ENCODE data around the gene PARP1. TPM values are rescaled to one million over a fixed set of nuclear protein-coding genes. Genes with fewer than 3 reads are reported as not detected.
A peak's percentile ranks its signal among the peaks of the same experiment; 100 is the strongest.

PARP1 gene
- polyA plus RNA-seq, 3 donors, result 17.7 to 30.0 (median 23.3) TPM

DNA sequence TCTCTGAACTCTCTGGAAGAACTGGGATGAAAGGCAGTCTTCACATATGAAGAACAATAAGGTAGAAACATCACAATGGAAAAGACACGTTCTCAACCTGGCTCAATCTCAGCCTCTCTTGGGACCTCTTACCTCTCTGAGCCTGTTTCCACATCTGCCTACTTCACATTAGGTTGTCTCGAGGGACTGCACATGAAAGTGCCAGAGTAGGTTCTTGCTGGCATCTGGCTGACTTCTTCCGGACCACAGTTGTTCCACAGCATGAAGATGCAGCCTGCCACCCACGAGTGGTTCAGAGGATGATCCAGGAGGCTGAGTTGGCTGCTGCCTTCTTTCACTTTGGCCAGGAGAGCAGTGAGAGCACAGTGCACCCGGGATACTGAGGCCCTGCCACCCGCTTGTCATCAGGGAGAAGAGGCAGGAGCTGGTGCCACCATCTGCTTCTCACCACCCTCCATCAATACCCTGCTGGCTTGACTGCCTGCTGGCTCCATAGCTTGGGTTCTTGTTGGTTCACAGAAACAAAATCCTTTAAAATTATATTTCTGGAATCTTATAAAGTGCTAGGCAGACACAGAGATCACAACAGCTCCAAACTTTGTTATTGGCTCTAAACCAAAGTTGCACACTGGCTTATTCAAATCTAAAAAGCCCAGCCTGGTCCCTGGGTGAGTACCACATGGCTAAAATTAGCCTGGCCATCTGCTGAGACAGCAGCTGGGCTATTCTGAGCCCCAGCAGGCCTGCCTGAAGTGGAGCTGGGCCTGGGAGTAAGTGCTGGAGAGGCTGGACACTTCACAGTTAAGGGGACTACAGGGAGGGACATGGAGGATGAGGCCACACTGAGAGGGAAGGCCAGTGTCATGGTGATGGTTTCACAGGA, 52.0 kb downstream of the PARP1 start:
- H3K4me1 ChIP-seq (ENCODE audit: control insufficient read depth in 1 of 2, insufficient read depth in 2 of 2, low read length in 2 of 2), result no peaks in the 10 kb centered on the region
- H3K9me3 ChIP-seq (replicated peaks in 1 of 2; ENCODE audit: control insufficient read depth in 1 of 2, insufficient read depth in 1 of 2, low read length in 2 of 2), result no peaks in the 10 kb centered on the region
- H3K36me3 Mint-ChIP-seq, result peaks cover 35 to 39% of the 10 kb centered on the region in 2 donors
- DNase-seq, result no peak
- TF ChIP-seq, protein P1, sequence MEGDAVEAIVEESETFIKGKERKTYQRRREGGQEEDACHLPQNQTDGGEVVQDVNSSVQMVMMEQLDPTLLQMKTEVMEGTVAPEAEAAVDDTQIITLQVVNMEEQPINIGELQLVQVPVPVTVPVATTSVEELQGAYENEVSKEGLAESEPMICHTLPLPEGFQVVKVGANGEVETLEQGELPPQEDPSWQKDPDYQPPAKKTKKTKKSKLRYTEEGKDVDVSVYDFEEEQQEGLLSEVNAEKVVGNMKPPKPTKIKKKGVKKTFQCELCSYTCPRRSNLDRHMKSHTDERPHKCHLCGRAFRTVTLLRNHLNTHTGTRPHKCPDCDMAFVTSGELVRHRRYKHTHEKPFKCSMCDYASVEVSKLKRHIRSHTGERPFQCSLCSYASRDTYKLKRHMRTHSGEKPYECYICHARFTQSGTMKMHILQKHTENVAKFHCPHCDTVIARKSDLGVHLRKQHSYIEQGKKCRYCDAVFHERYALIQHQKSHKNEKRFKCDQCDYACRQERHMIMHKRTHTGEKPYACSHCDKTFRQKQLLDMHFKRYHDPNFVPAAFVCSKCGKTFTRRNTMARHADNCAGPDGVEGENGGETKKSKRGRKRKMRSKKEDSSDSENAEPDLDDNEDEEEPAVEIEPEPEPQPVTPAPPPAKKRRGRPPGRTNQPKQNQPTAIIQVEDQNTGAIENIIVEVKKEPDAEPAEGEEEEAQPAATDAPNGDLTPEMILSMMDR (IDR thresholded peaks at IDR 0.05), result no peak
- H3K36me3 ChIP-seq (replicated peaks in 1 of 2; ENCODE audit: control insufficient read depth in 1 of 2, insufficient read depth in 2 of 2, low read length in 2 of 2), result peaks cover 24 to 55% of the 10 kb centered on the region in 2 donors
- intact Hi-C loops (cut with micrococcal nuclease), result no loop called here
- no peaks in the 10 kb centered on the region for H4K20me1 ChIP-seq (ENCODE audit: insufficient read depth, low read length)
- H3K27ac Mint-ChIP-seq, result peak overlapping the region in 3 of 7 donors; percentile 27 to 62 (median 36)
- H3K27me3 Mint-ChIP-seq (ENCODE audit: low read depth in 3 of 3), result no peaks in the 10 kb centered on the region
- H3K79me2 ChIP-seq (ENCODE audit: insufficient read depth, low read length), result no peaks in the 10 kb centered on the region
- H3K27me3 ChIP-seq (ENCODE audit: control insufficient read depth in 2 of 2, insufficient read depth in 2 of 2, low read length in 2 of 2), result no peaks in the 10 kb centered on the region
- no peak overlapping the region for H3K27ac ChIP-seq (ENCODE audit: low read depth in 1 of 2, low read length in 2 of 2)
- no peak overlapping the region for H3K4me2 ChIP-seq (replicated peaks; ENCODE audit: extremely low read depth, low read length, poor library complexity, severe bottlenecking)
- no peak overlapping the region for H2AFZ ChIP-seq (ENCODE audit: insufficient read depth, low read depth, low read length, poor library complexity, severe bottlenecking)
- 90% methylated on average over 6 of the region's 6 CpGs for WGBS (ENCODE audit: insufficient coverage)
- no peak overlapping the region for H3K4me3 ChIP-seq (replicated peaks in 1 of 3; ENCODE audit: low read depth in 2 of 3, low read length in 3 of 3)
- H3K4me1 Mint-ChIP-seq, result peaks cover 3% of the 10 kb centered on the region
- H3K9me3 Mint-ChIP-seq, result no peaks in the 10 kb centered on the region
- H3K9ac ChIP-seq (ENCODE audit: insufficient read depth, low read length, poor library complexity, severe bottlenecking), result no peak overlapping the region
- H3K4me3 Mint-ChIP-seq, result no peak overlapping the region

DNA sequence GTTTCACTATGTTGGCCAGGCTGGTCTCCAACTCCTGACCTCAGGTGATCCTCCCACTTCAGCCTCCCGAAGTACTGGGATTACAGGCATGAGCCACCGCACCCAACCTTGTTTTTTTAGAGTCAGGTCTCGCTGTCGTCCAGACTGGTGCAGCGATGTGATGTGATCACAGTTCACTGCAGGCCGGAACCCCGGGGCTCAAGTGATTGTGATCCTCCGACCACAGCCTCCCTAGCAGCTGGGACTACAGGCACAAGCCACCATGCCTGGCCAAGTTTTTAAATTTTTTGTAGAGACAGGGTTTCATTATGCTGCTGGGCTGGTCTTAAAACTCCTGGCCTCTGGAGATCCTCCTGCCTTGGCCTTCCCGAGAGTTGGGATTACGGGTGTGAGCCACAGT, 52.9 kb downstream of the PARP1 start:
- H3K36me3 ChIP-seq (replicated peaks in 1 of 2; ENCODE audit: control insufficient read depth in 1 of 2, insufficient read depth in 2 of 2, low read length in 2 of 2), result peaks cover 17 to 46% of the 10 kb centered on the region in 2 donors
- H3K9me3 ChIP-seq (replicated peaks in 1 of 2; ENCODE audit: control insufficient read depth in 1 of 2, insufficient read depth in 1 of 2, low read length in 2 of 2), result no peaks in the 10 kb centered on the region
- H4K20me1 ChIP-seq (ENCODE audit: insufficient read depth, low read length), result no peaks in the 10 kb centered on the region
- H3K27ac Mint-ChIP-seq, result peak overlapping the region in 1 of 7 donors; percentile 77
- no peak overlapping the region for H3K9ac ChIP-seq (ENCODE audit: insufficient read depth, low read length, poor library complexity, severe bottlenecking)
- no peak overlapping the region for H3K4me2 ChIP-seq (replicated peaks; ENCODE audit: extremely low read depth, low read length, poor library complexity, severe bottlenecking)
- H3K4me1 Mint-ChIP-seq, result peaks cover 11% of the 10 kb centered on the region
- no peaks in the 10 kb centered on the region for H3K9me3 Mint-ChIP-seq
- no peak overlapping the region for H3K27ac ChIP-seq (ENCODE audit: low read depth in 1 of 2, low read length in 2 of 2)
- H2AFZ ChIP-seq (ENCODE audit: insufficient read depth, low read depth, low read length, poor library complexity, severe bottlenecking), result no peak overlapping the region
- no peak for DNase-seq
- peaks cover 27 to 30% of the 10 kb centered on the region in 2 donors for H3K36me3 Mint-ChIP-seq
- WGBS (ENCODE audit: insufficient coverage), result 100% methylated on average over 10 of the region's 10 CpGs
- intact Hi-C loops (cut with micrococcal nuclease), result no loop called here
- H3K27me3 Mint-ChIP-seq (ENCODE audit: low read depth in 3 of 3), result no peaks in the 10 kb centered on the region
- TF ChIP-seq, protein P1 (IDR thresholded peaks at IDR 0.05), result no peak
- H3K4me1 ChIP-seq (ENCODE audit: control insufficient read depth in 1 of 2, insufficient read depth in 2 of 2, low read length in 2 of 2), result peaks cover 3 to 5% of the 10 kb centered on the region in 2 donors
- no peak overlapping the region for H3K4me3 Mint-ChIP-seq
- H3K27me3 ChIP-seq (ENCODE audit: control insufficient read depth in 2 of 2, insufficient read depth in 2 of 2, low read length in 2 of 2), result no peaks in the 10 kb centered on the region
- no peaks in the 10 kb centered on the region for H3K79me2 ChIP-seq (ENCODE audit: insufficient read depth, low read length)
- H3K4me3 ChIP-seq (replicated peaks in 1 of 3; ENCODE audit: low read depth in 2 of 3, low read length in 3 of 3), result no peak overlapping the region

All from CD14-positive monocyte (primary cell).